ENCODE measurements around the gene NCK2. TPM values are rescaled to one million over a fixed set of nuclear protein-coding genes. Genes with fewer than 3 reads are reported as not detected.

NCK2 gene
- total RNA-seq, 1 experiment from 2014 or later = 49.2 TPM

GRCh38 chr2:105730170-105730569 lies 14.5 kb upstream of the NCK2 start:
- TF ChIP-seq CTCF (conservative IDR thresholded peaks at IDR 0.05) = no peak
- no CpG with 5 or more reads among the region's 1 CpG for WGBS (ENCODE audit: extremely low coverage, insufficient read length, low lambda C conversion rate)
- Histone ChIP-seq H2AK5ac (ENCODE audit: insufficient read length, low read length) (no peak overlapping the region), H3K23me2 (ENCODE audit: insufficient read length, low read depth, low read length, poor library complexity, severe bottlenecking) (no peaks in the 10 kb centered on the region), H4K20me1 (ENCODE audit: control insufficient read depth, insufficient read depth, insufficient read length) (no peaks in the 10 kb centered on the region), H3K79me1 (ENCODE audit: insufficient read depth, low read depth, low read length, poor library complexity, severe bottlenecking) (no peaks in the 10 kb centered on the region), H2BK12ac (ENCODE audit: insufficient read length, low read depth, low read length) (no peak overlapping the region), H2BK120ac (ENCODE audit: low read depth, low read length, poor library complexity, severe bottlenecking) (no peak overlapping the region), H3K9ac (ENCODE audit: extremely low read depth, insufficient read length, low read length) (no peak overlapping the region), H3K23ac (ENCODE audit: insufficient read length, low read depth, low read length) (no peak overlapping the region), H3K4me2 (ENCODE audit: insufficient read depth, insufficient read length, low read length) (no peak overlapping the region), H3K9me3 (ENCODE audit: control insufficient read depth, low read depth, low read length) (no peaks in the 10 kb centered on the region), H3K79me2 (ENCODE audit: insufficient read depth, low read length) (no peaks in the 10 kb centered on the region), H3K56ac (ENCODE audit: insufficient read length, low read depth, low read length) (no peak overlapping the region), H3K27me3 (ENCODE audit: insufficient read depth, low read length) (no peaks in the 10 kb centered on the region), H4K5ac (ENCODE audit: insufficient read length, low read depth, low read length) (no peak overlapping the region), H3K4me1 (ENCODE audit: insufficient read depth, low read length) (no peaks in the 10 kb centered on the region), H2BK5ac (ENCODE audit: insufficient read length, low read length) (no peak overlapping the region), H4K8ac (replicated peaks; ENCODE audit: insufficient read length, low read depth, low read length) (no peak overlapping the region), H3K14ac (ENCODE audit: insufficient read depth, low read length) (no peak overlapping the region), H2BK15ac (ENCODE audit: low read depth, low read length) (no peak overlapping the region), H3K4ac (ENCODE audit: low read depth, low read length) (no peak overlapping the region), H3T11ph (ENCODE audit: low read length) (no peak overlapping the region), H3K27ac (ENCODE audit: insufficient read length, low read depth, low read length) (no peak overlapping the region), H2BK20ac (ENCODE audit: low read depth, low read length, poor library complexity, severe bottlenecking) (no peak overlapping the region), H3K18ac (ENCODE audit: insufficient read length, low read depth, low read length) (no peak overlapping the region), H2AFZ (ENCODE audit: low read length) (no peak overlapping the region), H4K91ac (ENCODE audit: insufficient read length, low read depth, low read length) (no peak overlapping the region)
- peaks cover 11 to 13% of the 10 kb centered on the region in 2 experiments for H3K9me3 Mint-ChIP-seq
- no peak overlapping the region for H3K27ac Mint-ChIP-seq
- H3K36me3 Mint-ChIP-seq (ENCODE audit: insufficient read depth in 1 of 3, low read depth in 3 of 3) = peaks cover 0 to 10% (median 4%) of the 10 kb centered on the region in 3 experiments; a peak in 3 of 7 replicates
- no peak for DNase-seq
- H3K4me3 Mint-ChIP-seq = no peak overlapping the region
- H3K27me3 Mint-ChIP-seq (ENCODE audit: low read depth) = 0 out of 2 replicates have a peak, but pooled peaks cover 2% of the 10 kb centered on the region
- H3K4me1 Mint-ChIP-seq = peaks cover 3 to 6% of the 10 kb centered on the region in 2 experiments
